ENCODE results near the gene CACNG1. TPM values are rescaled to one million over a fixed set of nuclear protein-coding genes. Genes with fewer than 3 reads are reported as not detected.

CACNG1 gene
- polyA plus RNA-seq, 1 experiment: not detected

DNA sequence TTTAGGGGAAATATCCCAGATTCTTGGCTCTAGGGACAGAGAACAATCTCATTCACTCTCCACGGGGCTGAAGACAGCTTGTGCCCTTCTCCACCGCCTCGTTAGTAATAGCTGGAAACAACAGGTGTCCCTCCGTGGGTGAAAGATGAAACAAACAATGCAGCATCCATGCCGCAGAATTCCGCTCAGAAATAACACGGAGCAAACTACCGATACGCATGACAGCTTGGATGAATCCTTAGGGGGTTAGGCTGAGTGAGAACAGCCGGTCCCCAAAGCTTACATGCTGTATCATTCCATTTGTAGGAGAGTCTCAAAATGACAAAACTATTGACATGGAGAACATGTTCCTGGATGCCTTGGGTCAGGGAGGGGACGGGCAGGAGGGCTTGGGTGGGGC, 29.4 kb upstream of the CACNG1 start:
- Histone ChIP-seq H3K27me3 (ENCODE audit: control insufficient read depth, insufficient read depth, low read length) (peaks cover 18% of the 10 kb centered on the region), H3K27ac (ENCODE audit: low read depth, low read length) (no peak overlapping the region), H3K9me3 (ENCODE audit: control insufficient read depth, insufficient read depth, low read length) (no peaks in the 10 kb centered on the region; the same call in 1 of the 2 replicates), H3K4me3 (ENCODE audit: low read depth, low read length) (no peak overlapping the region)
- no peak for DNase-seq (ENCODE audit: low read depth, low spot score)
- TF ChIP-seq, protein P1, sequence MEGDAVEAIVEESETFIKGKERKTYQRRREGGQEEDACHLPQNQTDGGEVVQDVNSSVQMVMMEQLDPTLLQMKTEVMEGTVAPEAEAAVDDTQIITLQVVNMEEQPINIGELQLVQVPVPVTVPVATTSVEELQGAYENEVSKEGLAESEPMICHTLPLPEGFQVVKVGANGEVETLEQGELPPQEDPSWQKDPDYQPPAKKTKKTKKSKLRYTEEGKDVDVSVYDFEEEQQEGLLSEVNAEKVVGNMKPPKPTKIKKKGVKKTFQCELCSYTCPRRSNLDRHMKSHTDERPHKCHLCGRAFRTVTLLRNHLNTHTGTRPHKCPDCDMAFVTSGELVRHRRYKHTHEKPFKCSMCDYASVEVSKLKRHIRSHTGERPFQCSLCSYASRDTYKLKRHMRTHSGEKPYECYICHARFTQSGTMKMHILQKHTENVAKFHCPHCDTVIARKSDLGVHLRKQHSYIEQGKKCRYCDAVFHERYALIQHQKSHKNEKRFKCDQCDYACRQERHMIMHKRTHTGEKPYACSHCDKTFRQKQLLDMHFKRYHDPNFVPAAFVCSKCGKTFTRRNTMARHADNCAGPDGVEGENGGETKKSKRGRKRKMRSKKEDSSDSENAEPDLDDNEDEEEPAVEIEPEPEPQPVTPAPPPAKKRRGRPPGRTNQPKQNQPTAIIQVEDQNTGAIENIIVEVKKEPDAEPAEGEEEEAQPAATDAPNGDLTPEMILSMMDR (IDR thresholded peaks at IDR 0.05; ENCODE audit: low read depth, low read length): no peak
- ChIA-PET CTCF (no interaction called here), POLR2A (no interaction called here)

DNA sequence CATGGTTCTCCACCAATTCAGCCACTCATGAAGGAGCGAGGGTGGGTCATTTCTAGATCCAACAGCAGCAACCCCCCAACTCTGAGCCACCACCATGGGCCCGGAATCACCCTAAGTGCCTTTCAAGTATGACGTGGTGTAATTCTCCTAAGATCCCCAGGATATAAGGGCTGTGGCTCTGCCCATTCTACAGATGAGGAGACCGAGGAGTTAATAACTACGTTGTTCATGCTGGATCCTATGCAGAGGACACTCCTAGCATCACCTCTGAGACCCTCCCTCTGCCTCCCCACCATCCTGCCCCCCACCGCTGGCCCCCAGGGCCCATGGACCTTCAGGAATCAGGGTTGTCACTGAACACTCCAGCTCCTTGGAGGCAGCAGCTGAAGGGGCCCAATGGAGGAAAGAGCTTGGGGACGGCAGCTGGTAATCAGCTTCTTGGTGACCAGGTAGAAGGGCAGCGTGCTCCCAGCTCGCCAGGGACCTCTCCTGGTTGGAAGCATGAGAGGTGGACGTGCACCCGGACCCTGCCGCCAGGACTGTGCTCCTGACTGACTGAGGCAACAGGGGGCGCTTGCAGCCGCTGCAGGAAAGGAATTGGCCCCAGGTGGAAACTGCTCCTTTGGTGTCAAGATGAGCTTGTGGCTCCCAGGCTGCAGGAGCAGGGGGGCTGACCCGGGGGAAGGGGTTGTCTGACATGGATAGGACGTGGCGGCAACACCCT, 28.2 kb upstream of the CACNG1 start:
- POLR2A ChIA-PET: no interaction called here
- H3K27ac ChIP-seq (ENCODE audit: low read depth, low read length): no peak overlapping the region

DNA sequence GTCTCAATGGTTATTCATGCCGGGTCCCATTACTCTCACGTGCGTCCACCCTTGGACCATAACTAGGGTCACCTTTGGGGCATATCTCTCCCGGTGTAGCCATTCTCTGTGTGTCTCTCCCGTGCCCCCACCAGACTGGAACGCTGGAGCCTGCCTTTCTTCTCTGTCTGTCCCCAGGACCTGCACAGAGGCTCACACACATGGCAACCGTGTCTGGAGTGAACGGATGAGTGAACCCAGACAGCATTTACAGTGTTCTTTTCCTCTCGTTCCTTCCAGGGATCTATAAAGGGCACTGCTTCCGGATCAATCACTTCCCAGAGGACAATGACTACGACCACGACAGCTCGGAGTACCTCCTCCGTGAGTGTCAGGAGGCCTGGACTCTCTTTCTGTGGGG, 26.4 kb upstream of the CACNG1 start:
- Histone ChIP-seq H3K9me3 (ENCODE audit: control insufficient read depth, insufficient read depth, low read length) (no peaks in the 10 kb centered on the region; the same call in 1 of the 2 replicates), H3K27ac (ENCODE audit: low read depth, low read length) (no peak overlapping the region), H3K27me3 (ENCODE audit: control insufficient read depth, insufficient read depth, low read length) (peaks cover 5% of the 10 kb centered on the region), H3K4me3 (ENCODE audit: low read depth, low read length) (no peak overlapping the region)
- POLR2A ChIA-PET: no interaction called here
- CTCF ChIA-PET: no interaction called here
- TF ChIP-seq, protein P1 (IDR thresholded peaks at IDR 0.05; ENCODE audit: low read depth, low read length): no peak
- no peak for DNase-seq (ENCODE audit: low read depth, low spot score)

More for the DNA sequence above, 28.2 kb upstream of the CACNG1 start:
- H3K27me3 ChIP-seq (ENCODE audit: control insufficient read depth, insufficient read depth, low read length): peaks cover 11% of the 10 kb centered on the region
- no peaks in the 10 kb centered on the region; the same call in 1 of the 2 replicates for H3K9me3 ChIP-seq (ENCODE audit: control insufficient read depth, insufficient read depth, low read length)
- TF ChIP-seq, protein P1 (IDR thresholded peaks at IDR 0.05; ENCODE audit: low read depth, low read length): no peak
- CTCF ChIA-PET: no interaction called here
- H3K4me3 ChIP-seq (ENCODE audit: low read depth, low read length): no peak overlapping the region
- no peak for DNase-seq (ENCODE audit: low read depth, low spot score)

DNA sequence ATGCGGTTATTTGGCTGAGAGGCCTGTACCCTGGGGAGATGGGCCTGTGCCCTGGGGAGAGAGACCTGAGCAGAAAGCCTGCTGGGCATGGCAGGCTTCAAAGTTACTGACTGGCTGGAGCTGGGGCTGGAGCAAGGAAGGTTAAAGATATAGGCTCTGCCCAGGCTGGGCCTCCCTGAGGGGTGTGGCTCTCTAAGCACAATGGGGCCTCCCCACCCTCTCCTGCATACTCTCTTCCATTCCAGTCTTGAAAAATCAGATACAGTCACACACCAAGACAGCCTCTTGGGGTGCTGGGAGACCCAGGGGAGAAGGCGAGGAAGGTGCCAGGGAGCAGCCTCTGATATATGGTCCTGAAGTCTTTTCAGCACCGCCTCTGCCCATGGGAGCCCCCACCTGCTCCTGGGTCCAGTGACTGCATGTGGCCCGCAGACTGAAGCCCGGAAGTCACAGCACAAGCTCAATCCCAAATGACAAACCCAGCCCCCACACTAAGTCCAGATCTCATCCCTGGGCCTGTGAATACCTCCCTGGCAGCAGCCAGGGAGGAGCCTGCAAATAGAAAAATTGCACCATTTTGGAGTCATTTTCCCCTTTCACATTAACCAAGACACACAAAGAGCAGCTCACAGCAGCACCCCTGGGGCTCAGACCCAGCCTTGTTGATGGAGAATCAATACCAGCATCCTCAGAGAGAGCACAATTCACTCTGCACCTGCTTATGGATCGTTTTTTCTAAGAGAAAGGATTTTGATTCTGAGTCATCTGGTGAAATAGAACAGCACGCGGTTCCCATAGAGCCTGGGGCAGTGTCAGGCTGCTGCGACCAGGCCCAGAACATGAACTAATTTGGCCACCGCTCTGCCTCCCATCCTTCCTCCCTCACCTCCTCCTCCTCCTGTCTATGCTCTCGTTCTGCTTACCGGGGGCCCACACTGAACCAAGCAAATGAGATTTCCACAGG, 25.6 kb upstream of the CACNG1 start:
- H3K27ac ChIP-seq (ENCODE audit: low read depth, low read length): no peak overlapping the region
- CTCF ChIA-PET: no interaction called here

More for the DNA sequence above, 25.6 kb upstream of the CACNG1 start:
- Histone ChIP-seq H3K9me3 (ENCODE audit: control insufficient read depth, insufficient read depth, low read length) (no peaks in the 10 kb centered on the region; the same call in 1 of the 2 replicates), H3K4me3 (ENCODE audit: low read depth, low read length) (no peak overlapping the region), H3K27me3 (ENCODE audit: control insufficient read depth, insufficient read depth, low read length) (peaks cover 5% of the 10 kb centered on the region)
- POLR2A ChIA-PET: no interaction called here
- no peak for DNase-seq (ENCODE audit: low read depth, low spot score)
- TF ChIP-seq, protein P1 (IDR thresholded peaks at IDR 0.05; ENCODE audit: low read depth, low read length): no peak
